HepG2 (cell line): ENCODE results near the gene JAKMIP2. TPM values are rescaled to one million over a fixed set of nuclear protein-coding genes. Genes with fewer than 3 reads are reported as not detected.

Experiments used
- ATAC-seq: fragments of 200-7000 bp; cut with Tn5 transposase; 3 replicates; pipeline ENCODE4 v1.9.1; 2020; ENCODE audit warnings: mild to moderate bottlenecking, moderate library complexity
- BruUV-seq: library from RNA; stranded (reverse); fragments of 400-500 nt; replicated peaks from 2 replicates; lab custom pipeline; 2021; lab: Mats Ljungman, UMichigan
- CTCF ChIA-PET: fragments of 300-600 bp; formaldehyde crosslinking; extraction: SDS; loops from one replicate; lab custom pipeline; 2021; ENCODE audit warnings: low total read pairs, inconsistent platforms, low intra/inter-chr PET ratio; lab: Yijun Ruan, JAX
- POLR2A ChIA-PET: fragments of 350-600 bp; sonication (Branson Sonifier 250); formaldehyde crosslinking; loops from one replicate; lab custom pipeline; 2020; ENCODE audit warnings: antibody characterized with exemption, inconsistent platforms; lab: Yijun Ruan, JAX
- DNase-seq: peaks from one replicate; pipeline ENCODE4 v3.0.0-alpha.2; 2015; ENCODE audit warnings: low spot score
- FAIRE-seq: peaks from 3 replicates; lab custom pipeline; 2011; peaks lifted over from hg19 to GRCh38; lab: Jason Lieb, UNC
- H2AFZ ChIP-seq: one replicate; pipeline ENCODE4 v1.6.1; 2011; ENCODE audit warnings: low read length, inconsistent platforms
- H3K27ac ChIP-seq: fragments of 300-600 bp; 3 replicates; pipeline ENCODE4 v1.8.0; 2011; ENCODE audit warnings: mixed run types, mild to moderate bottlenecking, mixed read lengths, low read length, inconsistent platforms; ENCODE audit not compliant: insufficient read depth; ENCODE audit errors: extremely low read length
- H3K27me3 ChIP-seq, 2 experiments: fragments of 200-600 bp in 1 of 2; 2 replicates in 1 of 2; 3 replicates in 1 of 2; pipeline versions ENCODE4 v1.6.0 to v1.8.0; 2011; ENCODE audit warnings: low read length in 2 of 2, mild to moderate bottlenecking in 2 of 2, moderate library complexity in 2 of 2, inconsistent platforms in 1 of 2; ENCODE audit not compliant: insufficient read depth in 2 of 2, control insufficient read depth in 1 of 2
- H3K36me3 ChIP-seq, 2 experiments: fragments of 200-600 bp in 1 of 2; replicated peaks in 1 of 2; 2 replicates in 1 of 2; 3 replicates in 1 of 2; pipeline versions ENCODE4 v1.5.1 to v1.8.0; 2011; ENCODE audit warnings: low read length in 2 of 2, inconsistent platforms in 1 of 2; ENCODE audit not compliant: insufficient read depth in 2 of 2, control insufficient read depth in 1 of 2
- H3K4me1 ChIP-seq: 2 replicates; pipeline ENCODE4 v1.5.1; 2012; ENCODE audit warnings: low read length, inconsistent platforms; ENCODE audit not compliant: insufficient read depth
- H3K4me2 ChIP-seq: 2 replicates; pipeline ENCODE4 v1.6.0; 2011; ENCODE audit warnings: low read depth, low read length, inconsistent platforms
- H3K4me3 ChIP-seq, 3 experiments: fragments of 200-600 bp in 1 of 3; sonication (generic), shearing (Covaris generic) in 1 of 3; replicated peaks in 1 of 3; 2 replicates each; pipeline ENCODE4 v1.5.1; 2011 to 2016; ENCODE audit warnings: low read length in 3 of 3, inconsistent platforms in 2 of 3, low read depth in 2 of 3, mild to moderate bottlenecking in 2 of 3, control low read depth in 1 of 3, mixed read lengths in 1 of 3; ENCODE audit not compliant: insufficient read depth in 1 of 3
- H3K79me2 ChIP-seq: one replicate; pipeline ENCODE4 v1.6.1; 2011; ENCODE audit warnings: low read length, inconsistent platforms; ENCODE audit not compliant: insufficient read depth
- H3K9ac ChIP-seq: 2 replicates; pipeline ENCODE4 v1.6.0; 2011; ENCODE audit warnings: mild to moderate bottlenecking, low read depth, low read length, inconsistent platforms; ENCODE audit not compliant: insufficient read depth
- H3K9me3 ChIP-seq: 2 replicates; pipeline ENCODE4 v1.5.1; 2012; ENCODE audit warnings: mild to moderate bottlenecking, low read length
- H4K20me1 ChIP-seq: 2 replicates; pipeline ENCODE4 v1.6.0; 2011; ENCODE audit warnings: inconsistent platforms, mild to moderate bottlenecking, low read length, moderate library complexity; ENCODE audit not compliant: insufficient read depth
- GTF2F1 ChIP-seq: fragments of 150-350 bp; IDR thresholded peaks from 2 replicates; pipeline ENCODE4 v1.6.1; 2014; ENCODE audit warnings: low read length
- HINFP ChIP-seq: sonication (generic); formaldehyde crosslinking; IDR thresholded peaks from 2 replicates; pipeline ENCODE4 v1.4.0; 2020; ENCODE audit warnings: low read depth, mild to moderate bottlenecking, missing genetic modification reagents
- PRDM10 ChIP-seq: sonication (generic); formaldehyde crosslinking; IDR thresholded peaks from 2 replicates; pipeline ENCODE4 v1.4.0; 2020; ENCODE audit warnings: low read depth, missing genetic modification reagents
- TBX3 ChIP-seq: fragments of 450-650 bp; IDR thresholded peaks from 2 replicates; pipeline ENCODE4 v1.6.1; 2017; ENCODE audit warnings: antibody characterized with exemption, mild to moderate bottlenecking, inconsistent platforms, borderline replicate concordance
- ZBTB37 ChIP-seq: sonication (generic); formaldehyde crosslinking; IDR thresholded peaks from 2 replicates; pipeline ENCODE4 v1.4.0; 2020; ENCODE audit warnings: mild to moderate bottlenecking, missing genetic modification reagents
- ZBTB7B ChIP-seq: sonication (generic); formaldehyde crosslinking; IDR thresholded peaks from 2 replicates; pipeline ENCODE4 v1.4.0; 2020; ENCODE audit warnings: missing genetic modification reagents
- ZBTB8A ChIP-seq: sonication (generic); formaldehyde crosslinking; IDR thresholded peaks from 2 replicates; pipeline ENCODE4 v1.4.0; 2020; ENCODE audit warnings: mild to moderate bottlenecking, low read depth, missing genetic modification reagents, borderline replicate concordance
- ZFP36L1 ChIP-seq: sonication (generic); formaldehyde crosslinking; IDR thresholded peaks from 2 replicates; pipeline ENCODE4 v1.8.0; 2022; ENCODE audit warnings: mild to moderate bottlenecking, missing genetic modification reagents, moderate library complexity
- ZFP82 ChIP-seq: sonication (generic); formaldehyde crosslinking; IDR thresholded peaks from 2 replicates; pipeline ENCODE4 v1.5.1; 2020; ENCODE audit warnings: mild to moderate bottlenecking, missing genetic modification reagents, borderline replicate concordance
- WGBS: methylation state at CpG from one replicate; pipeline ENCODE4 v1.1.6; 2017; ENCODE audit warnings: low lambda C conversion rate; 5-methylcytosine and 5-hydroxymethylcytosine counted together
- in situ Hi-C: cut with HindIII; loops from 2 replicates; pipeline ENCODE4 v1.10.0; 2017; ENCODE audit warnings: low pct_unique_long_range_greater_than_20kb; ENCODE audit not compliant: extremely low pct_ligation_motif_present
- intact Hi-C: fragments of 100-400 bp; cut with micrococcal nuclease; formaldehyde crosslinking; loops from one replicate; pipeline ENCODE4 v1.10.0; 2022; ENCODE audit not compliant: unreplicated experiment
- polyA plus RNA-seq, 8 experiments: library from polyadenylated mRNA; depleted of rRNA in 3 of 8; stranded (reverse) in 7 of 8; unstranded in 1 of 8; fragments of >200 nt; fragmentation: Illumina TruSeq in 4 of 8; extraction: Trizol in 4 of 8; gene quantifications; 2 replicates each; pipeline versions ENCODE4 v1.2.1 to v1.2.3, GENCODE V29; 2011 to 2016; ENCODE audit warnings: low read depth in 4 of 8, missing spikeins in 1 of 8, mixed read lengths in 1 of 8; ENCODE audit not compliant: insufficient read depth in 1 of 8
- total RNA-seq, 5 experiments: library from RNA; depleted of rRNA; stranded (reverse); fragments of >200 nt; fragmentation: Illumina TruSeq; extraction: Trizol; gene quantifications; 2 replicates each; pipeline ENCODE4 v1.2.3, GENCODE V29; 2016; ENCODE audit warnings: low read depth in 1 of 5

The JAKMIP2 gene
- total and polyA plus RNA-seq, 2 of the 13 experiments (the other 11 are each of a cell fraction or from before 2014, with no cell fraction given) = 0.04 to 2.1 TPM

GRCh38 chr5:147804334-147804733, 21.8 kb upstream of the JAKMIP2 start:
- DNase-seq (no peak), FAIRE-seq (no peak), ATAC-seq (no peak)
- WGBS = 85% methylated on average over 2 of the region's 3 CpGs
- no peaks in the 10 kb centered on the region for H3K79me2 ChIP-seq
- H3K27ac ChIP-seq = no peak overlapping the region
- no TSS peak for BruUV-seq
- H4K20me1 ChIP-seq = no peaks in the 10 kb centered on the region
- H3K4me2 ChIP-seq = no peak overlapping the region
- no peaks in the 10 kb centered on the region for H3K27me3 ChIP-seq
- POLR2A ChIA-PET = no interaction called here
- no peaks in the 10 kb centered on the region for H3K36me3 ChIP-seq
- intact Hi-C loops (no loop called here), in situ Hi-C loops (no loop called here)
- TF ChIP-seq ZBTB7B (CRISPR knock-in tag) (no peak), HINFP (CRISPR knock-in tag) (no peak), ZFP82 (CRISPR knock-in tag) (no peak), GTF2F1 (no peak), ZBTB8A (CRISPR knock-in tag) (no peak), ZFP36L1 (CRISPR knock-in tag) (no peak), TBX3 (no peak)
- no peaks in the 10 kb centered on the region for H3K9me3 ChIP-seq
- no peak overlapping the region for H3K4me3 ChIP-seq
- no peaks in the 10 kb centered on the region for H3K4me1 ChIP-seq
- CTCF ChIA-PET = no interaction called here
- no peak overlapping the region for H2AFZ ChIP-seq
- no peak overlapping the region for H3K9ac ChIP-seq

GRCh38 chr5:147803926-147804325, 21.4 kb upstream of the JAKMIP2 start:
- H3K36me3 ChIP-seq = no peaks in the 10 kb centered on the region
- H3K27me3 ChIP-seq = no peaks in the 10 kb centered on the region
- no peak for DNase-seq
- FAIRE-seq = no peak
- H3K4me3 ChIP-seq = no peak overlapping the region
- ATAC-seq = no peak
- no peak overlapping the region for H3K4me2 ChIP-seq
- H2AFZ ChIP-seq = no peak overlapping the region
- 0% methylated on average over 1 of the region's 1 CpG for WGBS
- no peaks in the 10 kb centered on the region for H4K20me1 ChIP-seq
- POLR2A ChIA-PET = no interaction called here
- H3K79me2 ChIP-seq = no peaks in the 10 kb centered on the region
- H3K9ac ChIP-seq = no peak overlapping the region
- intact Hi-C loops = no loop called here
- H3K4me1 ChIP-seq = no peaks in the 10 kb centered on the region
- BruUV-seq = no TSS peak
- in situ Hi-C loops = no loop called here
- no peaks in the 10 kb centered on the region for H3K9me3 ChIP-seq
- no peak overlapping the region for H3K27ac ChIP-seq
- CTCF ChIA-PET = no interaction called here
- TF ChIP-seq ZBTB37 (CRISPR knock-in tag) (no peak), PRDM10 (no peak)
